NCI-H2196 treated with DMSO at 0.1 percent for 48 hours (cell line): ENCODE results near the gene ELL.

Experiments used
- DNase-seq: peaks from one replicate; lab custom pipeline; 2025; ENCODE audit not compliant: unreplicated experiment; lab: John Stamatoyannopoulos, UW

The ELL gene

DNA sequence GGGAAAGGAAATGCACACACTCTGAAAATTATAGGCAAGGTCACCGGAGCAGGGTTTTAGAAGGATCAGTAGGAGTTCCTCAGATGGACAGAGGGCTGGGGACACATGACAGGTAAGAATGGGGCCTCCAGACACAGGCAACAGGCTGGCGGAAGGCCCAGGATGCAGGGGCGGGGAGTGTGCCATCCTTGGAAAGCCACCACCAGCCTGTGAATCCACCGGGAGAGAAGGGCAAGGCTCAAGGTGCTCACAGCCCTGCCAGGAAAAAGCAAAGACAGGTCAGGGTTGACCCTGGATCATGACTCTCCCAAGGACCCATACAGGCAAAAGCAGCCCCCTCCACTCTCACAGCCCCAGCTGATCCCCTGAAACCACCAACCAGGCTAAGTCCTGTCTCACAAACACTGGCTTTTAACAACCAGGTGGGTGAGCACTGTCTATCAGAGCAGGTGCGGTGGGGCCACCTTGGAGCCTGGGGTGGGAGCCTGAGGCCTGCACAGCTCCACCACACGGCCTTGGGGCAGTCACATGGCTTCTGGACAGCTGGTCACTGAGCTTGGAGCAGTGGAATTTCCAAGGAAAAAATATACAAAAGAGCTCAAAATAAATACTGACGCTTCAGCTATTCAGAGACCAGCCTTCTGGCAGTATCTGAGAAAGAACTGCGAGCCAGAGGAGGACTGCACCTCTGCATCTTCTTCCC lies 48.7 kb downstream of the ELL start:
- no peak for DNase-seq

DNA sequence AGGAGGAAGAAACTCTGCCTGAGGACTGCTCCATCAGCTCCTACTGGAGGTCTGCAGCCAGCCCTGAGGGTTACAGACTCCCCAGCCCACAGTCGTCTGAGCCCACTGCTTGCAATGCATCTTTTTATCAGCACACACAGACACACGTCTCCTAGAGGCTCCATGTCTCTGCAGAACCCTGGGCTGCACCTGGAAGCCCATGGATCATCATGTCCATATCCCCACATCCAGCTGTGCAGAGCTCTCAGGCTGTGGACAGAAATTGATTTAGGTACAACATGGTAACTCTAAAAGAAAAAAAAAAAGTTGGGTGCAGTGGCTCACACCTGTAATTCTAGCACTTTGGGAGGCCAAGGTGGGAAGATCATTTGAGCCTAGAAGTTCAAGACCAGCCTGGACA lies 51.1 kb downstream of the ELL start:
- no peak for DNase-seq

DNA sequence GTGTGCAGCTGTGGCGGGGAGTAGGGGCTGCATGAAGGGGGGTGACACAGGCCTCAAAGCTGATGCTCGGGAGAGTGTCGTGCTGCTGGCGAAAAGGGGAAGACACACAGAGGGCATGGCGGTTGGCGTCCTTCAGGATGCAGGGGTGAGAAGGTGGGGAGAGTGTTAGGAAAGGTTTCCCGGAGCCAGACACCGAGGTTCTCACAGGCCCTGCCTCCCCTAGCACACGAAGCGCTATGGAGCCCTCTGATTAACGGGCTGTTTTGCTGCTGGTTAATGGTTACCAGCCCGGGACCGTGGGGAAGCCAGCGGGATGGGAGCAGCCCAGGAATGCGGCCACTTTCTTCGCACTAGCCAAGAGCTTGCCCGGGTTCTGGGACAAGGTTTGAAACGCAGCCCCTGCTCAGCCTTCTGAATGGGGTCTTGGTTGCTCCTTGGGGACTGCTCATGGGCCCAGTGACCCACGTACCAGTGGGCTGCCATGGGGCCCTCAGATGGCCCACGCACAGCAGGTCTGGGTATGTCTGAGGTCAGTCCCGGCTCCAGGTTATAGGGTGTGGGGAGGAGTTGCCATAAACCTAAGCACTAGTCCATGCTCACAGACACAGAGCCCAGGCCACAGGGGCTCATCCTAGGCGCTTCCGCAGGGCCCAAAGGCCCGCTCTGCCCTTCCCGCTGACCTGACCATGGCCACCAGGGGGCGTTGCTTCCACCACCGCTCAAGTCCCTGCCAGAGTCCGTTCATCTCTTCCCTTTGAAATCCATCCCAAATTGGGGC lies 52.6 kb downstream of the ELL start:
- no peak for DNase-seq

DNA sequence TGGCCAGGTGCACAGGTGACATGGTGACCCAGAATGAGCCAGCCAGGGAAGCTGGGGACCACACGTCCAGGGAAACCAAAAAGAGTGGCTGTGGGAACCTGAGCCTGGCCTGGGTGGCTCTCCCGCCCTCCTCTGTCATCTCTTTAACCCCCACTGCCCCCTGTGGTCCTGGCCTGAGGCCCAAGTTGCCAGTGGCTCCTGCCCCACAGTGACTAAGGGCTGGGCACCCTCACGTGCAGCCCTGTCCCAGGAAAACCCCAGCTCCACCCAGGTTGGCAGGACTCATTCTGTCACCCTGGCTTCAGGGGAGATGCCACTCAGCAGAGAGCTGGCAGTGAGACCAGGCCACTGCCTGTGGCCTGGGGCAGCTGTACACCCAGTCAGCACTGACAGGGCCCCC lies 53.4 kb downstream of the ELL start:
- no peak for DNase-seq

GRCh38 chr19:18467978-18468377 lies 53.9 kb downstream of the ELL start:
- DNase-seq: no peak

GRCh38 chr19:18466354-18466753 lies 55.5 kb downstream of the ELL start:
- no peak for DNase-seq

DNA sequence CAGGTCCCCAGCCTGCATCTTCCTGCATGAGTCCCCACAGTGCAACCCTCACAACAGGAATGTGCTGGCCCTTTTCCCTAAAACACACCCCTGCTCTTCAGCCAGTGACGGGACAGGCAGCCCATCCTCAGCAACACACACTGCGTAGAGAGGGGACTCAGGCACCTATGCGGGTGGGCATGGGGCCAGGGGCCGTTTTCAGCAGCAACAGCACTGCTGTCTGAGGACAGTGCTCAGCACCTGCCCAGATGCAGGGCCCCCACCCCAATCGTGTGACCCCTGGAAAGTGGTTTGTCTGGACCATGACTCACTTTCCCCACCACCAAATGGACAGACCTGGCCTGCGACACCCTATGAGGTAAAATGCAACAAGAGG lies 55.9 kb downstream of the ELL start:
- no peak for DNase-seq

- no peak for DNase-seq
These were observed 56.5 kb downstream of the ELL start for GRCh38 chr19:18465214-18465963.

DNA sequence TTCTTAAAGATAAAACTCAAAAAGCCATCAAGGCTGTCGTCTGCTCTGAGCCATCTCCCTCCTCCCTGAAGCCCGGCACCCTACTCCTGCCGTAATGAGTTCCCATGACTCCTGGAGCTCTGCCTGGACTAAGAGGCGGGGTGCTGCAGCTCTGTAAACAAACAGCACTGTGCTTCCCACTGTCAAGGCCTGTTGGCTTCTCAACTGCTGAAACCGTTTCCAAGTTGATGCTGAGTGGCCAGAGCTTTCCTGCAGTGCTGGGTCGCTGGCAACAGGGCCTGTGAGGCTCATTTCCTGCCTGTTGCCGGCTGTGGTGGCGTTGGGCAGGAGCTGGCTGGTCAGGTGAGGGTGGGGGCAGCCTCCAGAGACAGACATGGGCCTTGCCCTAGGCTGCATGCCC lies 57.2 kb downstream of the ELL start:
- peak; percentile 94 for DNase-seq

DNA sequence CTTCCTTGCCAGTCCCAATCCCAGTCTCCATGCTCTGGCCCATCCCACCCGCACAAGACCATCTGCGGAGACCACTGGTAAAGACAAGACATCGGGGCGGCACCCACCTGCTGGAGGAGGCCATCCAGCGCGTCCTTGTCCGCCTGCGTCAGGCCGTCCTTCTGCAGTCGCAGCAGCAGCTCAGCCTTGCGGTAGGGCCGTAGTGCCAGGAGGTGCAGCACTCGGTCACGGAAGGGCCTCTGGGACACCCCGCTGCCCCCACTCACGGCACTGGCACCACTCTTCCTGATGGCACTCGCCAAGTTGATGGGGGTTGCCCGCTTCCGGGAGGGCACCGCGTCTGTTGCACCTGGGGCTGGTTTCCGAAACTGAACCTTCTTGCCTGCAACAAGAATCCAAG lies 60.4 kb downstream of the ELL start:
- DNase-seq: no peak

- no peak for DNase-seq
These were observed 61.0 kb downstream of the ELL start for GRCh38 chr19:18460900-18461299.

GRCh38 chr19:18457483-18458331 lies 64.2 kb downstream of the ELL start:
- no peak for DNase-seq

DNA sequence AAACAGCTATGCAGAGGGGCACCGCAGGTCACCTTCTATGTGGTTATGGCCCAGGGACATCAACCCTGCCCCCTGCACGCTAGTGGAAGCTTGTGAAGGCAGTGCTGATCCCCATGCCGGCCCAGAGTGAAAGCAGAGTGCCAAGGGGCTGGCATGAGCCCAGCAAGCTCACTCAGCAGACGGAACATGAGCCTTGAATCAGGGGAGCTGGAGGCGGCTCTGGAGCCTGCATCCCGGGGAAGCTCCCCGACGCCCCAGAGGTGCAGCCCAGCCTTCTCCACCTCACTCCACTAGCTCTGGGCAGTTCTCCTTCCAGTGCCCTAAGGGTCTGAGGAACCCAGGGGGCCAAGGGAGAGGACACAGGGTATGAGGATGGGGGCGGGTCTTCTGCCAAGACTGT lies 64.9 kb downstream of the ELL start:
- DNase-seq: no peak

GRCh38 chr19:18456279-18456678 lies 65.6 kb downstream of the ELL start:
- DNase-seq: no peak

DNA sequence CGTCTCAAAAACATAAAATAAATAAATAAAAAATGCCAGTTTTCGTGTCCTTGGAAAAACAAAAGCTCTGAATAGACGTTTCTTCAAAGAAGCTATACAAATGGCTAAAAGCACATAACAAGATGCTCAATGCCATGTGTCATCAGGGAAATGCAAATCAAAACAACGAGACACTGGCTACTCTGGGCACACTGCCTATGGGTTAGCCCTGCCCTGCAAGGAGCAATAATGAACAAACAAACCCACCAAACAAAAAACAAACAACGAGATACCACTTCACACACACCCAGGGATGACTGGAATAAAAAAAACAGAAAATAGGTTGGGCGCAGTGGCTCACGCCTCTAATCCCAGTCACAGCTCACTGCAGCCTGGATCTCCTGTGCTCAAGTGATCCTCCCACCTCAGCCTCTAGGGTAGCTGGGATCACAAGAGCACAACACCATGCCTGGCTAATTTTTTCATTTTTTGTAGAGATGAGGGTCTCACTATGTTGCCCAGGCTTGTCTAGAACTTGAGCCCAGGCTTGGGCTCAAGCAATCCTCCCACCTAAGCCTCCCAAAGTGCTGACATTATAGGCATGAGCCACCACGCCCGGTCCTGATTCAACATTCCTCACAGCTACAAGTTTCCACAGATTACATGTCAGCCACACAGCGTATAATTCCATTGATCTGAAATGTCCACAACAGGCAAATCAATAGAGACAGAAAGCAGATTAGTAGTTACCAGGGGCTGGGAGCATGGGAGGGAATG lies 68.4 kb downstream of the ELL start:
- DNase-seq: no peak

DNA sequence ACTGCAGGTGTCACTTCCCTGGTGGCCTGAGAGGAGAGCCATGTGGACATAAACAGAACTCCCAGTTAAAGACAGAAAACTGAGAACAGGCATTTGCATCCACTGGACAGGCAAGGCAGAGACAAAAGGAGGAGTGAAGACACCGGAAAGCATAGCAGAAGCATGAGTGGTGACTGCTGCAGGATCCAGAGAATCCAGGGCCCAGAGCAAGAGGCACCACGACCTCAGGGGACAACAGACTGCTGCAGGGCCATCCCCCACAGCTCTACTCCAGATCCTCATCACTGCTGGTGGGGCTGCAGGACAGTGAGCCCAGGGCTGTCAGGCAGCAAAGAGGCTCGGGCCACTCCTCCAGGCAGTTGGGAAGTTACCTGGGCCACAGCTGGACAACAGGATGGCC lies 69.5 kb downstream of the ELL start:
- no peak for DNase-seq

GRCh38 chr19:18450931-18451836 lies 70.7 kb downstream of the ELL start:
- DNase-seq: peak; percentile 32

- no peak for DNase-seq
These were observed 71.6 kb downstream of the ELL start for GRCh38 chr19:18450021-18450930.
